GM10248 (cell line): ENCODE results near the gene UBE2S.

ENCODE experiments used
- CTCF ChIA-PET: fragments of 300-600 bp; sonication (Branson Sonifier 250); formaldehyde crosslinking; extraction: SDS; loops from one replicate; lab custom pipeline; 2021; ENCODE audit warnings: antibody characterized with exemption; lab: Yijun Ruan, JAX
- POLR2A ChIA-PET: fragments of 350-650 bp; sonication (Branson Sonifier 250); formaldehyde crosslinking; extraction: SDS; loops from one replicate; lab custom pipeline; 2020; ENCODE audit warnings: antibody characterized with exemption; lab: Yijun Ruan, JAX
- DNase-seq: peaks from one replicate; pipeline ENCODE4 v3.0.0; 2012; ENCODE audit errors: extremely low spot score
- CTCF ChIP-seq: IDR thresholded peaks from 2 replicates; pipeline ENCODE4 v1.5.1; 2012; ENCODE audit warnings: mild to moderate bottlenecking, low read depth; ENCODE audit errors: extremely low read depth, missing control alignments, control extremely low read depth

Gene UBE2S

GRCh38 chr19:55353356-55353802, 54.2 kb downstream of the UBE2S start:
- ChIA-PET CTCF (no interaction called here), POLR2A (no interaction called here)
- no peak for TF ChIP-seq CTCF
- no peak for DNase-seq

GRCh38 chr19:55352549-55353145, 54.9 kb downstream of the UBE2S start:
- CTCF ChIA-PET, result no interaction called here
- DNase-seq, result no peak
- TF ChIP-seq CTCF, result no peak
- POLR2A ChIA-PET, result no interaction called here

GRCh38 chr19:55352040-55352439, 55.5 kb downstream of the UBE2S start:
- no peak for DNase-seq
- ChIA-PET POLR2A (no interaction called here), CTCF (no interaction called here)
- TF ChIP-seq CTCF, result no peak

- ChIA-PET CTCF (interaction anchor here (1.0 to 1.2 kb wide), 3 partner anchors 14 to 50 kb away, joined by 3 read pairs; no protein-coding TSS in a partner anchor), POLR2A (interaction anchor here (1.0 kb wide), 1 partner anchor 11 kb away, joined by 3 read pairs; the partner anchor contains the start of gene KMT5C)
- no peak for TF ChIP-seq CTCF
- no peak for DNase-seq
Measured at GRCh38 chr19:55350620-55351315, 56.8 kb downstream of the UBE2S start.
